SU-DHL-6 (cell line): Measurements from ENCODE around the gene ANKS1B.

Experiments
- CTCF ChIP-seq: fragments of 200-600 bp; sonication (generic); IDR thresholded peaks from one replicate; pipeline ENCODE4 v1.5.1; 2017; ENCODE audit warnings: antibody characterized with exemption, mild to moderate bottlenecking, low read length, moderate library complexity; ENCODE audit not compliant: insufficient read depth, poor library complexity, severe bottlenecking
- EZH2phosphoT487 ChIP-seq: fragments of 200-600 bp; sonication (generic), shearing (Covaris generic); conservative IDR thresholded peaks from 2 replicates; pipeline ENCODE4 v1.6.1; 2018; ENCODE audit warnings: mild to moderate bottlenecking, antibody characterized with exemption, low read length, moderate library complexity, mixed read lengths

- TF ChIP-seq CTCF (no peak), EZH2phosphoT487 (no peak)
These were observed 924.8 kb downstream of the ANKS1B start for GRCh38 chr12:99059824-99060511.
